ENCODE measurements around the gene DESI1. TPM values are rescaled to one million over a fixed set of nuclear protein-coding genes. Genes with fewer than 3 reads are reported as not detected.
"Not testable (repeated sequence)": the region's sequence is repeated elsewhere in the genome, so short reads cannot be mapped to it uniquely, and the experiment has no call there.

DESI1 gene
- total RNA-seq, 1 experiment from 2014 or later, result 14.1 TPM

GRCh38 chr22:41585898-41586297 lies 34.9 kb downstream of the DESI1 start:
- no peak for DNase-seq (ENCODE audit: low read depth)

- no peak for DNase-seq (ENCODE audit: low read depth)
Measured at GRCh38 chr22:41584881-41585280, 36.0 kb downstream of the DESI1 start.

- no peak for DNase-seq (ENCODE audit: low read depth)
Measured at GRCh38 chr22:41582694-41583093, 38.1 kb downstream of the DESI1 start.

DNA sequence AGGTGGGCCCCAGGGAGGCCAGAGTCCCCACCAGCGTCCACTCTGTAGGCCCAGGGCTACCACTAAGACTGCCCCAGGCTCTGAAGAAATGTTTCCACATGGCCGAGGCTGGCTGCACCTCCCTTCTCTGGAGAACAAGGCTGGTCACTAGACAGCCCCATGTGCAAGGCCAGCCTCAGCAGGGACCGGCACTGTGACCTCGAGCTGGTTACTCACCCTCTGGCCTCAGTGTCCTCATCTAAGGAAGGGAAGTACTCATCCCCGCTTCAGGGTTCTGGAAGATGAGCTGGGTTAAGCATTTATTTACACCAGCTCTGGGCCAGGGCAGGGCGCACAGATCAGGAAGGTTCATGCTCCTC lies 40.9 kb downstream of the DESI1 start:
- DNase-seq (ENCODE audit: low read depth), result no peak

DNA sequence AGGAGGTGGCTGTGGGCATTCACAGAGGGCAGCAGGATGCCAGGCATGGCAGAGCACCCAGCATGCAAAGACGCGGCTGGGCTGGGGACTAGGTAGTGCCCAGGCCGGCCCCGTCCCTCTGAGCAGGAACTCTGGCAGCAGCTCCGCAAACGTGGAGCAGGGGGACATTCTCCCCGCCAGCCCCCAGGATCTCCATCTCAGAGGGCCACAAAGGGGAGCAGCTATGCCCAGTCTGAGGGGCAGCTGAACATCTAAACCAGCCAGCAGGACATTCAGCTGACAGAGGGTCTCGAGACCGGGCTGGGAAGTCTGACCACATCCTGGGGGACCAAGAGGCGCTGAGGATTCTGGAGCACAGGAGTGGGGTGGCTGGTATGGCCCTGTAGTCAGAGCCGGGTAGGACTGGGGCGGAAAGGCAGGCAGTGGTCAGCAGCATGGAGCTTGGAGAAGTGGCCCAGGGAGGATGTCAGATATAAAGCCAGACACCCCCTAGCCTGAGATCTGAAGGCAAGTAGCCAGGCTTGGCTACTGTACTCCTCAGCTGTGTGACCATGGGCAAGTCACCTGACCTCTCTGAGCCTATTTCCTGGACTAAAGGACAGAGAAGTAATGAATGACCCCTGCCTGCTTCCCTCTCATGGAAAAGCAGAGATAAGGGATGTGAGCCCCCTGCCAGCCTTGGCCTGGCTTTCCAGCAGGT lies 41.4 kb downstream of the DESI1 start:
- no peak for DNase-seq (ENCODE audit: low read depth)

DNA sequence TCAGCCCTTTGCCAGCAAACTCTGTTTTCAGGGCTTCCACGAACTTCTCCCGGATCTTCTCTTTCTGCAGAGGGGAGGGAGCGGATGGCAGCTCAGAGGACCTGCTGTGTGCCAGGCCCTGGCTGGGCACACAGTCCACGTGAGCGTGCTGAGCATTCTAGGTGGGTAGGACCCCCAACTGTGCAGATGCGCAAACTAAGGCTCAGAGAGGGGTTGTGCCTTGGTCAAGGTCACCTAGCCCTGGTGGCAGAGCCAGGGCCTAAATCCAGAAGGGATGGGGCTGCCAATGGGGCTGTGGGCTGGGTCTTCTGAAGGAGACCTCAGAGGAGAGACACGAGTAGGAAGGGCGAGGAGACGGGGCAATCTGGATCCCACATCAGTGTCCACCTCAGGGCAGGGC lies 42.0 kb downstream of the DESI1 start:
- DNase-seq (ENCODE audit: low read depth), result no peak

DNA sequence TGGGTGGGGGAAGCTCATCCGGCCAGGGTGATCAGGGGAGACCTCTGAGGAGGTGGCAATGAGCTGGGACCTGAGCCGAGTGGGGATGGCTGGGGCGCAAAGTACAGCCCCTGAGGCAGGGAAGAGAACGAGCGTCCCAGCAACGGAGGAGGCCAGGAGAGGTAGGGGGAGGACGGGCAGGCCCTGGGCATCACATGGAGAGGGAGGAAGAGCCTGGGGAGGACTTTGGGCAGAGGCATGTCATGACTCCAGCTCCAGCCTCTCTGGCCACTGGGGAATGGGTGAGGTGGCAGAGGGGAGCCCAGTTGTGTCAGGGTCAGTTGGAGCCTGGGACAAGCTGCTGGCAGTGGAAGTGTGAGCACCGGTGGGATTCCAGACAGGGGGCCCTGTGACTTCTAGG lies 42.7 kb downstream of the DESI1 start:
- no peak for DNase-seq (ENCODE audit: low read depth)

DNA sequence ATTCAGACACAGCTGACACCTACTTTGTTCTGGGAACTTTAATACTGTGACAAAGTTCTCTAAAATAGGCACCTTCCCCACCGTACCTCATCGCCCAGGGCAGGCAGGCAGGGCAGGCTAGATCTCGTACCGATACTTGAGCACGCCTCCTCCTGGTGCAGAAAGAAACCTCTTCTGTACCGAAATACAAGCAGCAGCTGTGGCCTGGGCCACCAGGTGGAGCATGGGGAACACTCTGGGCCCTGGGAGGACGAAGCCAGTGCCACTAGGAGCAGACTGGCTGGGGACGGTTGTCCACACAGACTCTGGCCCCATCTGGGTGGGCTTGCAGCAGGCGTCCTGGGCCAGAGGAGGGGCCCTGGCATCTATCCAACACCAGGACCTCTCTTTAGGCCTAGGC lies 44.0 kb downstream of the DESI1 start:
- DNase-seq (ENCODE audit: low read depth), result peak; percentile 37

DNA sequence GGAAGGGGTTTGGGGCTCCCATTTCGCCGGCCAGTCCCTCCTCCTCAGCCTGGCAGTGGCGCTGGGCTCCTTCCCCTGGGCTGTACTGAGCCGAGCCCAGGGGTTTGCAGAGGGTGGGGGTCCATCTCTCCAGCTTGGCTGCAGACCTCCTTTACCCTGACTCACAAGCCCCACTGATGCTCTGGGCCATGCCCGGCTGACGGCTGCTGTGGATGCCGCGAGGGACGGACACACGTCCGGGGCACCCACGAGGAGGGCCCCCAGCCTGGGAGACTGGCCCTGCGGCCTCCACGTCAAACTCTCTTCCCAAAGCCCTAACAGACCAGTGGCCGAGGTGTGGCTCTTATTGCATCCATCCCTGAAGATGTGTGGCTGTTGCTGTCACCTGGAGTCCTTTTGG lies 45.3 kb downstream of the DESI1 start:
- no peak for DNase-seq (ENCODE audit: low read depth)

GRCh38 chr22:41574847-41575381 lies 45.9 kb downstream of the DESI1 start:
- no peak for DNase-seq (ENCODE audit: low read depth)

DNA sequence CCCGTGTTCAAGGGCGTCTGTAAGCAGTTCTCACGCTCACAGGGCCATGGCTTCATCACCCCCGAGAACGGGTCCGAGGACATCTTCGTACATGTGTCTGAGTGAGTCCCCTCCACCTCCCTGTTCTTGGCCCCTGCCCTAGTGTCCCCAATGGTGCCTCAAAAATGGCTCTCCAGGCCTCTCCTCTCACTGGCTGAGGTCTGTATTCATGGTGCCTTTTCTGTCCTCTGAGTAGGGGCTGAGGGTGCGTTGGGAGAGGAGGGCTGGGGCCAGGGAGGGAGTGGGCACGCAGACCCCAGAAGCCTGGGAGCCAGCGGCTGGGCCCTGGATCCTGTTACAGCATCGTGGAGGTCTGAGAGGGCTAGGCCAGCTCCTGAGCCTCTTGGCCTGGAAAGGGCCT lies 47.2 kb downstream of the DESI1 start:
- no peak for DNase-seq (ENCODE audit: low read depth)

- DNase-seq (ENCODE audit: low read depth), result not testable (repeated sequence)
Measured at GRCh38 chr22:41572305-41572704, 48.5 kb downstream of the DESI1 start.

GRCh38 chr22:41571786-41572185 lies 49.1 kb downstream of the DESI1 start:
- no peak for DNase-seq (ENCODE audit: low read depth)

DNA sequence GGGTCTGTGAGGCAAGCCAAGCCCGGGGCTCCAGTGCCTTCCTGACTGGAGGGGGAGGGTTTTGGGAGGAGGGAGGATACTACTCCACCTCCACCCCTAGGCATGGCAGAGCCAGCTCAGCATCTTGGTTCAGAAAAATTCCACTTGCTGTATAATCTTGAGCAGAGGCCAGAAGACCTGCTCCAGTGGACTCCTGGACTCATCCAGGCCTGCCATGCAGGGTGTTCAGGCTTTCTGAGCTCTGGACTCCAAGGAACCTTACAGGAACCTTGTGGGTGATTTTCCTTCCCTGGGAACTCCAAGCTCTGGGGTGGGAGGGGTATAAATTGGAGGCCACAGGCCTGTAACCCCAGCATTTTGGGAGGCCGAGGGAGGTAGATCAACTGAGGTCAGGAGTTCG lies 50.6 kb downstream of the DESI1 start:
- DNase-seq (ENCODE audit: low read depth), result no peak

DNA sequence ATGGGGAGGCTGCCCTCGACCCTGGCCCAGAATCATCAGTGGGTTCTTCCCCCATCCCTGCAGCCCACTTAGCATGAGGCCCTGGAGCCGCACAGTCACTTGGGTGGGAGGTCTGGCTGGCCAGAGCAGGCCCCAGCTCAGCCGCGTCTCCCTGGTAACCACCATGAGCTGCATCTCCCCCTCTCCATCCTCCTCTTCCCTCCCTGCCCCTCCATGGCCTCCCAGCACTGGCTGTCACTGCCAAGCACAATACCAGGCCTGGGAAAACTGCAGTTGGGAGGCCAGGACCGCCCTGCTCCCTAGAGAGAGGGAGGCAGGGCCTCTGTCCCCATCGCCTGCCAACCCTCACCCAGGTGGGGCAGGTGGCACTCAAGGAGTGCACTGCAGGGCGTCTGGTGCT lies 52.0 kb downstream of the DESI1 start:
- DNase-seq (ENCODE audit: low read depth), result no peak

GRCh38 chr22:41567512-41567768 lies 53.4 kb downstream of the DESI1 start:
- DNase-seq (ENCODE audit: low read depth), result no peak

GRCh38 chr22:41565403-41566054 lies 55.3 kb downstream of the DESI1 start:
- peak; percentile 92 for DNase-seq (ENCODE audit: low read depth)

DNA sequence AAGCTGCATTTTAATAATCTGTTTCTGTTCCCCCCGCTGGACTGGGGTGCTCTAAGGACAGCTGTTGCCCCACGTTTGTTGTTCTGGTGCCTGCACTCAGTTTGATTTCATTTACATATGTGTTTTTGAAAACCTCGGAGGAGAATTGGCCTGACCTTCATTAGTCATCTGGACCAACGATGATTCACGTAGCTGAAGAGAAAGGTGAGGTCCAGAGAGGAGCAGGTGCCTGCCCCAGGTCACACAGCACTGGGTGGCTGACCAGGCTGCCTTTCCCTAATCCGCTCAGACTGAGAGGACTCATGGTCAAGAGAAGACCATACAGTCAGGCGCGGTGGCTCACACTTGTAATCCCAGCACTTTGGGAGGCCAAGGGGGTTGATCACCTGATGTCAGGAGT lies 56.3 kb downstream of the DESI1 start:
- peak; percentile 37 for DNase-seq (ENCODE audit: low read depth)

DNA sequence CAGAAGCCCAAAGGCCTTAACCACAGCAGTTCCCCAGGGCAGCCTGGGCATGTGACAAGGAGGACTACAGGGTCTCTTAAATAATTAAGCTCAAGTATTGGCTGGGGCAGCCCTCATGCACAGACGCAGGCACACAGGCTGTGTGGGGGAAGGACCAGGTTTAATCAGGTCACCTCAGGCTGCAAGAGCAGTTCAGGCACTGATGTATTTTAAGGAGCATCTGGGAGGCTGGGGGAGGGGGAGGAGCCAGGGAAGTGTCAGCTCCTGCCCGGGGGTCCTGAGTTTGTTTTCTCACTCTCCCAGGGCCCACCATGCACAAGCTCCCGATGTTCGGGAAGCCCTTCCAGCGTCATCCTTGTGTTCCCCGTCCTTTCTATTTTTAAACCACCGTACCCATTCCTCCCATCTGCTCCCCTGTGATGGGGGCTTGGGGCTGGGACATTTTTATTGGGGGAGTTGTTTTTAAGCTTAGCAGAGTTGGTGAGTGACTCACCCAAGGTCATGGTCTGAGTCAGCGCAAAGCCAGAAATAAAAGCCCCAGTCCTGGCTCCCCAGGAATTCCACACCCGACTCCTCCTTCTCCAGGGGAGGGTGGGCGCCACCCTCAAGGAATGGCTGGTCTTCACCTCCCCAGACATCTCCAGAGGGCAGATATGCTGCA lies 57.7 kb downstream of the DESI1 start:
- DNase-seq (ENCODE audit: low read depth), result peak; percentile 85

- DNase-seq (ENCODE audit: low read depth), result no peak
Measured at GRCh38 chr22:41562461-41562860, 58.4 kb downstream of the DESI1 start.

DNA sequence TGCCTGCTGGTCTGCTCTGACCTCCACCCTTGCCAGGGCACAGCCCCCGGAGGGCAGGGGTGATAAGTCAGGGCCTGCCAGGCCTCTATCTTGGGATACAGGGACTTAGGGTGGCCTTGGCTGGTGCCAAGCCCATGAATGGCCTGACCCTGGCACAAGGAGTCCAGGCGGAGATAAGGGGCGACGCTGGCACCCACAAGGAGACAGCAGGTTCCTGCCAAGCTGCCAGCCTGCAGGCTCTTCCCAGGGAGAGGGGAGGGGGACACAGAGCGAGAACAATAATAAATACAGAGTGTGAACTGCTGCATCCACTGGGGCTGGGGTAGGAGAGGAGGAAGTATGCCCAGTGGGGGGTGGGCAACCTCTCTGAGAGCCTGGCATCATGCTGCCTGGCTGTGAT lies 59.1 kb downstream of the DESI1 start:
- no peak for DNase-seq (ENCODE audit: low read depth)

DNA sequence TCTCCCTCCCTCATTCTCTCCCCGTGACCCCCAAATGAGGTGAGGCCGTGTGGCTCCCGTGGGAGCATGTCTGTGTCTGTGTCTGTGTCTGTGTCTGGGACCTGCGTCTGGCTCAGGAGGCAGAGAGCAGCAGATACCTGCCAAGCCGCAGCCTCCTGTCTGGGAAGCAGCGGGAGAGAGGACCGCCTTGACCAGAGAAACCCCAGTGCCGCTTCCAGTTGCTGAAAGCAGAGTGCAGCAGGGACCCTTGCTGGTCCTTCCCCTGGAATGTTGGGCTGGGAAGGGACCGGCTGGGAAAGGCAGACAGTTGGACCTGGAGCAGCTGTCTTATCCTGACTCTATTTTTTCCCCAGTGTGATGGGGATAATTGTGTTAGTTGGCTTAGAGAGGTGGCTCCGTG lies 59.5 kb downstream of the DESI1 start:
- no peak for DNase-seq (ENCODE audit: low read depth)

- DNase-seq (ENCODE audit: low read depth), result no peak
Measured at GRCh38 chr22:41560095-41560471, 60.8 kb downstream of the DESI1 start.

Data from RPMI7951 (cell line).